Parathyroid adenoma (tissue), 2 donors: ENCODE measurements around the gene LELP1.

ENCODE experiments used
- H2AFZ ChIP-seq: fragments of 300-600 bp; sonication (generic); one replicate; pipeline ENCODE4 v1.7.0; 2017; ENCODE audit warnings: antibody characterized with exemption, mild to moderate bottlenecking
- H3K27ac ChIP-seq: fragments of 300-600 bp; sonication (generic); one replicate; pipeline ENCODE4 v1.7.0; 2017
- H3K27me3 ChIP-seq: fragments of 300-600 bp; sonication (generic); one replicate; pipeline ENCODE4 v1.7.0; 2017; ENCODE audit warnings: low read length; ENCODE audit not compliant: control insufficient read depth, insufficient read depth
- H3K36me3 ChIP-seq: fragments of 300-600 bp; sonication (generic); one replicate; pipeline ENCODE4 v1.7.0; 2017; ENCODE audit warnings: low read length; ENCODE audit not compliant: control insufficient read depth, insufficient read depth
- H3K4me1 ChIP-seq: fragments of 300-600 bp; sonication (generic); one replicate; pipeline ENCODE4 v1.7.0; 2017; ENCODE audit warnings: control low read depth
- H3K4me2 ChIP-seq: fragments of 300-600 bp; sonication (generic); one replicate; pipeline ENCODE4 v1.7.0; 2017; ENCODE audit warnings: low read length
- H3K4me3 ChIP-seq: fragments of 300-600 bp; sonication (generic); one replicate; pipeline ENCODE4 v1.7.0; 2017; ENCODE audit warnings: low read depth, low read length
- H3K79me2 ChIP-seq: fragments of 300-600 bp; sonication (generic); one replicate; pipeline ENCODE4 v1.7.0; 2017; ENCODE audit warnings: control low read depth
- H3K9ac ChIP-seq: fragments of 300-600 bp; sonication (generic); one replicate; pipeline ENCODE4 v1.7.0; 2017; ENCODE audit warnings: mild to moderate bottlenecking
- H3K9me3 ChIP-seq: fragments of 300-600 bp; sonication (generic); one replicate; pipeline ENCODE4 v1.7.0; 2017; ENCODE audit warnings: low read length; ENCODE audit not compliant: control insufficient read depth
- TF ChIP-seq, protein P1 (sequence below): fragments of 300-600 bp; sonication (generic); IDR thresholded peaks from one replicate; pipeline ENCODE4 v1.7.0; 2017; ENCODE audit warnings: antibody characterized with exemption, mild to moderate bottlenecking
- donor health status: primary hyperparathyroidism.

LELP1 gene

DNA sequence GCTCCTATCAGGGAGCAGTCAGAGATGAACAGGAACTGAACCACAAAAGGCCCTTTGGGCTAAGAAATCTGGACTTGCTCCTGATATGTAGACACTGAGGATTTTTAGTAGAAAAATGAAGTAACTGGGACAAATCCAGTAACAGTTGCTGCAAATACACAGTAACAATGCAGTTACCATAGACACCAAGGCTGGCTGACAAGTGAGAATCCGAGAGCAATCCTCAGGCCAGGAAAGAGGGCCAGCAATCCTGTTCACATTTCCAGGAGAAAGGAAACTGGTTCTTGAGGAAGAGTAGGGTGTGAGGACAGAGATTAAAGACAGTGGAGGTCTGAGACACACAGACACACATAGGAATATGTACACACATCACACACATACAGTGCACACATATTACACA is 46.9 kb downstream of the LELP1 start:
- Histone ChIP-seq H3K36me3 (no peaks in the 10 kb centered on the region), H3K27me3 (no peaks in the 10 kb centered on the region), H3K4me3 (no peak overlapping the region), H2AFZ (no peak overlapping the region), H3K9me3 (no peaks in the 10 kb centered on the region), H3K4me1 (no peaks in the 10 kb centered on the region), H3K79me2 (no peaks in the 10 kb centered on the region), H3K9ac (no peak overlapping the region), H3K27ac (no peak overlapping the region), H3K4me2 (no peak overlapping the region)
- TF ChIP-seq, protein P1, sequence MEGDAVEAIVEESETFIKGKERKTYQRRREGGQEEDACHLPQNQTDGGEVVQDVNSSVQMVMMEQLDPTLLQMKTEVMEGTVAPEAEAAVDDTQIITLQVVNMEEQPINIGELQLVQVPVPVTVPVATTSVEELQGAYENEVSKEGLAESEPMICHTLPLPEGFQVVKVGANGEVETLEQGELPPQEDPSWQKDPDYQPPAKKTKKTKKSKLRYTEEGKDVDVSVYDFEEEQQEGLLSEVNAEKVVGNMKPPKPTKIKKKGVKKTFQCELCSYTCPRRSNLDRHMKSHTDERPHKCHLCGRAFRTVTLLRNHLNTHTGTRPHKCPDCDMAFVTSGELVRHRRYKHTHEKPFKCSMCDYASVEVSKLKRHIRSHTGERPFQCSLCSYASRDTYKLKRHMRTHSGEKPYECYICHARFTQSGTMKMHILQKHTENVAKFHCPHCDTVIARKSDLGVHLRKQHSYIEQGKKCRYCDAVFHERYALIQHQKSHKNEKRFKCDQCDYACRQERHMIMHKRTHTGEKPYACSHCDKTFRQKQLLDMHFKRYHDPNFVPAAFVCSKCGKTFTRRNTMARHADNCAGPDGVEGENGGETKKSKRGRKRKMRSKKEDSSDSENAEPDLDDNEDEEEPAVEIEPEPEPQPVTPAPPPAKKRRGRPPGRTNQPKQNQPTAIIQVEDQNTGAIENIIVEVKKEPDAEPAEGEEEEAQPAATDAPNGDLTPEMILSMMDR, result no peak

GRCh38 chr1:153251087-153251486 is 47.9 kb downstream of the LELP1 start:
- H3K27ac ChIP-seq, result no peak overlapping the region
- H3K27me3 ChIP-seq, result no peaks in the 10 kb centered on the region
- H3K4me1 ChIP-seq, result no peaks in the 10 kb centered on the region
- TF ChIP-seq, protein P1, result no peak
- H3K9ac ChIP-seq, result no peak overlapping the region
- H3K9me3 ChIP-seq, result no peaks in the 10 kb centered on the region
- no peaks in the 10 kb centered on the region for H3K36me3 ChIP-seq
- H3K4me2 ChIP-seq, result no peak overlapping the region
- H3K79me2 ChIP-seq, result no peaks in the 10 kb centered on the region
- H3K4me3 ChIP-seq, result no peak overlapping the region
- H2AFZ ChIP-seq, result no peak overlapping the region

GRCh38 chr1:153251562-153251961 is 48.3 kb downstream of the LELP1 start:
- Histone ChIP-seq H3K4me2 (no peak overlapping the region), H3K9ac (no peak overlapping the region), H3K27ac (no peak overlapping the region), H3K4me1 (no peaks in the 10 kb centered on the region), H2AFZ (no peak overlapping the region), H3K9me3 (no peaks in the 10 kb centered on the region), H3K27me3 (no peaks in the 10 kb centered on the region), H3K79me2 (no peaks in the 10 kb centered on the region), H3K4me3 (no peak overlapping the region), H3K36me3 (no peaks in the 10 kb centered on the region)
- TF ChIP-seq, protein P1, result no peak

- TF ChIP-seq, protein P1, result no peak
- H3K9ac ChIP-seq, result no peak overlapping the region
- no peaks in the 10 kb centered on the region for H3K9me3 ChIP-seq
- no peaks in the 10 kb centered on the region for H3K36me3 ChIP-seq
- no peak overlapping the region for H3K4me2 ChIP-seq
- H3K27me3 ChIP-seq, result no peaks in the 10 kb centered on the region
- no peak overlapping the region for H3K27ac ChIP-seq
- H3K4me1 ChIP-seq, result no peaks in the 10 kb centered on the region
- no peak overlapping the region for H2AFZ ChIP-seq
- no peaks in the 10 kb centered on the region for H3K79me2 ChIP-seq
- no peak overlapping the region for H3K4me3 ChIP-seq
Observed at GRCh38 chr1:153251988-153252387, 48.8 kb downstream of the LELP1 start.

GRCh38 chr1:153253076-153253475 is 49.8 kb downstream of the LELP1 start:
- no peaks in the 10 kb centered on the region for H3K36me3 ChIP-seq
- no peaks in the 10 kb centered on the region for H3K9me3 ChIP-seq
- TF ChIP-seq, protein P1, result no peak

More at GRCh38 chr1:153253076-153253475, 49.8 kb downstream of the LELP1 start:
- H2AFZ ChIP-seq, result no peak overlapping the region
- H3K4me2 ChIP-seq, result no peak overlapping the region
- no peaks in the 10 kb centered on the region for H3K27me3 ChIP-seq
- H3K4me1 ChIP-seq, result no peaks in the 10 kb centered on the region
- H3K27ac ChIP-seq, result no peak overlapping the region
- no peak overlapping the region for H3K9ac ChIP-seq
- H3K79me2 ChIP-seq, result no peaks in the 10 kb centered on the region
- no peak overlapping the region for H3K4me3 ChIP-seq
